Esophagus squamous epithelium (tissue), 4 donors: ENCODE measurements around the gene KHSRP.

Experiments
- POLR2A ChIP-seq, 4 donors: fragments of 450-650 bp; IDR thresholded peaks; one replicate each; pipeline ENCODE4 v1.6.1; 2017; ENCODE audit warnings: antibody characterized with exemption in 4 of 4, mild to moderate bottlenecking in 4 of 4, moderate library complexity in 3 of 4
- TF ChIP-seq, protein P1 (sequence below), 6 experiments: fragments of 450-650 bp in 4 of 6; fragments of 200-600 bp in 2 of 6; sonication (generic) in 2 of 6; IDR thresholded peaks; one replicate each; pipeline ENCODE4 v1.5.1; 2016 to 2019; ENCODE audit warnings: antibody characterized with exemption in 6 of 6, mild to moderate bottlenecking in 4 of 6, moderate library complexity in 4 of 6

DNA sequence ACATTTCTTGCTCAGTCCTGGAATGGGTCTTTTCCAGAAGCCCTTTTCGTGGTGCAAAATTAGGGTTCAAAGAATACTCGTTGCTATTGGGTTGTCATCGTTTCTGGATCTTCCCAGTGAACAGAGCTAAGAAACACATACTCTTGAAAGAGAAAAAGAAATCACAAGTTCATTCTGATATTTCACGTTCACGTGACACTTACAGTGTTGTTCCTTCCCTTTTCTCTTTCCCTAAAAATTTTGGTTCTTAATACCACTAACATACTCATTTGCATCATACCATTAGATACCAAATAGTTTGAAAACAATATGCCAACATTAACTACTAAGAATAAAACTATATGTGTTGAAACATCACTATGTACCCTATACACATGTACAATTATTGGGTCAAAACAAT is 18.2 kb downstream of the KHSRP start:
- TF ChIP-seq, protein P1, sequence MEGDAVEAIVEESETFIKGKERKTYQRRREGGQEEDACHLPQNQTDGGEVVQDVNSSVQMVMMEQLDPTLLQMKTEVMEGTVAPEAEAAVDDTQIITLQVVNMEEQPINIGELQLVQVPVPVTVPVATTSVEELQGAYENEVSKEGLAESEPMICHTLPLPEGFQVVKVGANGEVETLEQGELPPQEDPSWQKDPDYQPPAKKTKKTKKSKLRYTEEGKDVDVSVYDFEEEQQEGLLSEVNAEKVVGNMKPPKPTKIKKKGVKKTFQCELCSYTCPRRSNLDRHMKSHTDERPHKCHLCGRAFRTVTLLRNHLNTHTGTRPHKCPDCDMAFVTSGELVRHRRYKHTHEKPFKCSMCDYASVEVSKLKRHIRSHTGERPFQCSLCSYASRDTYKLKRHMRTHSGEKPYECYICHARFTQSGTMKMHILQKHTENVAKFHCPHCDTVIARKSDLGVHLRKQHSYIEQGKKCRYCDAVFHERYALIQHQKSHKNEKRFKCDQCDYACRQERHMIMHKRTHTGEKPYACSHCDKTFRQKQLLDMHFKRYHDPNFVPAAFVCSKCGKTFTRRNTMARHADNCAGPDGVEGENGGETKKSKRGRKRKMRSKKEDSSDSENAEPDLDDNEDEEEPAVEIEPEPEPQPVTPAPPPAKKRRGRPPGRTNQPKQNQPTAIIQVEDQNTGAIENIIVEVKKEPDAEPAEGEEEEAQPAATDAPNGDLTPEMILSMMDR (IDR thresholded peaks at IDR 0.05): no peak
- TF ChIP-seq POLR2A (IDR thresholded peaks at IDR 0.05): no peak
